GM18519 (cell line): ENCODE measurements around the gene CENPW.

Experiments
- ATAC-seq: cut with Tn5 transposase; IDR thresholded peaks from one replicate; pipeline ENCODE4 v1.9.1; 2021; ENCODE audit warnings: mild to moderate bottlenecking, moderate library complexity; ENCODE audit not compliant: unreplicated experiment, low FRiP score

The CENPW gene

GRCh38 chr6:126339796-126340609, at the start of gene CENPW:
TSS of gene CENPW (plus strand) at chr6:126340115. CDS start at chr6:126340274, 159 bp downstream.
- peak; percentile 79 for ATAC-seq

- ATAC-seq, result no peak
Measured at GRCh38 chr6:126293891-126294524, 45.9 kb upstream of the CENPW start.

- peak; percentile 37 for ATAC-seq
Measured at GRCh38 chr6:126300126-126300525, 39.8 kb upstream of the CENPW start.

- ATAC-seq, result peak; percentile 90
Measured at GRCh38 chr6:126300735-126301134, 39.2 kb upstream of the CENPW start.

- no peak for ATAC-seq
Measured at GRCh38 chr6:126302191-126302590, 37.7 kb upstream of the CENPW start.

- no peak for ATAC-seq
Measured at GRCh38 chr6:126307849-126308248, 32.1 kb upstream of the CENPW start.

GRCh38 chr6:126308362-126308761, 31.6 kb upstream of the CENPW start:
- ATAC-seq, result no peak

- ATAC-seq, result peak; percentile 80
Measured at GRCh38 chr6:126312013-126312665, 27.8 kb upstream of the CENPW start.

GRCh38 chr6:126313941-126314340, 26.0 kb upstream of the CENPW start:
- no peak for ATAC-seq

GRCh38 chr6:126318797-126319196, 21.1 kb upstream of the CENPW start:
- no peak for ATAC-seq

GRCh38 chr6:126333729-126334128, 6.2 kb upstream of the CENPW start:
- no peak for ATAC-seq

- no peak for ATAC-seq
Measured at GRCh38 chr6:126335210-126335609, 4.7 kb upstream of the CENPW start.

- ATAC-seq, result no peak
Measured at GRCh38 chr6:126337323-126337722, 2.6 kb upstream of the CENPW start.

GRCh38 chr6:126341126-126341525, 1.2 kb downstream of the CENPW start:
- no peak for ATAC-seq

GRCh38 chr6:126344181-126344580, 4.3 kb downstream of the CENPW start:
- ATAC-seq, result no peak

- no peak for ATAC-seq
Measured at GRCh38 chr6:126351960-126352359, 12.0 kb downstream of the CENPW start.

GRCh38 chr6:126352514-126352913, 12.6 kb downstream of the CENPW start:
- no peak for ATAC-seq

GRCh38 chr6:126356526-126356925, 16.6 kb downstream of the CENPW start:
- no peak for ATAC-seq

GRCh38 chr6:126359936-126360537, 20.1 kb downstream of the CENPW start:
- no peak for ATAC-seq

GRCh38 chr6:126361832-126362440, 22.0 kb downstream of the CENPW start:
- ATAC-seq, result no peak

- ATAC-seq, result no peak
Measured at GRCh38 chr6:126367849-126368248, 27.9 kb downstream of the CENPW start.
